Peyer's patch (tissue), 4 donors: Measurements from ENCODE around the gene HDHD2. TPM values are rescaled to one million over a fixed set of nuclear protein-coding genes. Genes with fewer than 3 reads are reported as not detected.
"Not testable (repeated sequence)": the region's sequence is repeated elsewhere in the genome, so short reads cannot be mapped to it uniquely, and the experiment has no call there.

Experiments
- DNase-seq, 3 donors: peaks; one replicate each; pipeline ENCODE4 v3.0.0-alpha.2; 2017 to 2019
- H3K27ac ChIP-seq, 4 donors: fragments of 200-600 bp; sonication (generic); one replicate each; pipeline ENCODE4 v1.5.1; 2016 to 2019
- H3K27me3 ChIP-seq, 2 donors: fragments of 200-600 bp; sonication (generic); one replicate each; pipeline ENCODE4 v1.5.1; 2019
- H3K36me3 ChIP-seq, 3 donors: fragments of 200-600 bp; sonication (generic); one replicate each; pipeline ENCODE4 v1.5.1; 2016 to 2019
- H3K4me1 ChIP-seq, 4 donors: fragments of 200-600 bp; sonication (generic); one replicate each; pipeline ENCODE4 v1.5.1; 2016 to 2019
- H3K4me3 ChIP-seq, 4 donors: fragments of 200-600 bp; sonication (generic); 1 replicate in 3 of 4; 2 replicates in 1 of 4; pipeline ENCODE4 v1.5.1; 2016 to 2019; ENCODE audit warnings: mild to moderate bottlenecking in 1 of 4
- H3K9me3 ChIP-seq, 4 donors: fragments of 200-600 bp; sonication (generic); one replicate each; pipeline ENCODE4 v1.5.1; 2016 to 2019; ENCODE audit warnings: mild to moderate bottlenecking in 1 of 4
- POLR2A ChIP-seq, 2 donors: fragments of 450-650 bp; IDR thresholded peaks; one replicate each; pipeline ENCODE4 v1.5.1; 2017; ENCODE audit warnings: antibody characterized with exemption in 2 of 2, mild to moderate bottlenecking in 2 of 2, moderate library complexity in 2 of 2
- total RNA-seq, 4 donors: library from RNA; depleted of rRNA; stranded (reverse); fragments of >200 nt; gene quantifications; one replicate each; pipeline ENCODE4 v1.1.0, GENCODE V29; 2016
- TF ChIP-seq, protein P1 (sequence below), 6 experiments: fragments of 450-650 bp in 4 of 6; fragments of 200-600 bp in 2 of 6; sonication (generic) in 1 of 6; IDR thresholded peaks; one replicate each; pipeline ENCODE4 v1.5.1; 2017 to 2019; ENCODE audit warnings: antibody characterized with exemption in 6 of 6, mild to moderate bottlenecking in 3 of 6, moderate library complexity in 1 of 6

HDHD2 gene, protein sequence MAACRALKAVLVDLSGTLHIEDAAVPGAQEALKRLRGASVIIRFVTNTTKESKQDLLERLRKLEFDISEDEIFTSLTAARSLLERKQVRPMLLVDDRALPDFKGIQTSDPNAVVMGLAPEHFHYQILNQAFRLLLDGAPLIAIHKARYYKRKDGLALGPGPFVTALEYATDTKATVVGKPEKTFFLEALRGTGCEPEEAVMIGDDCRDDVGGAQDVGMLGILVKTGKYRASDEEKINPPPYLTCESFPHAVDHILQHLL
- total RNA-seq, result 10 to 100 TPM; 16.5 to 34.4 (median 27.6) TPM

DNA sequence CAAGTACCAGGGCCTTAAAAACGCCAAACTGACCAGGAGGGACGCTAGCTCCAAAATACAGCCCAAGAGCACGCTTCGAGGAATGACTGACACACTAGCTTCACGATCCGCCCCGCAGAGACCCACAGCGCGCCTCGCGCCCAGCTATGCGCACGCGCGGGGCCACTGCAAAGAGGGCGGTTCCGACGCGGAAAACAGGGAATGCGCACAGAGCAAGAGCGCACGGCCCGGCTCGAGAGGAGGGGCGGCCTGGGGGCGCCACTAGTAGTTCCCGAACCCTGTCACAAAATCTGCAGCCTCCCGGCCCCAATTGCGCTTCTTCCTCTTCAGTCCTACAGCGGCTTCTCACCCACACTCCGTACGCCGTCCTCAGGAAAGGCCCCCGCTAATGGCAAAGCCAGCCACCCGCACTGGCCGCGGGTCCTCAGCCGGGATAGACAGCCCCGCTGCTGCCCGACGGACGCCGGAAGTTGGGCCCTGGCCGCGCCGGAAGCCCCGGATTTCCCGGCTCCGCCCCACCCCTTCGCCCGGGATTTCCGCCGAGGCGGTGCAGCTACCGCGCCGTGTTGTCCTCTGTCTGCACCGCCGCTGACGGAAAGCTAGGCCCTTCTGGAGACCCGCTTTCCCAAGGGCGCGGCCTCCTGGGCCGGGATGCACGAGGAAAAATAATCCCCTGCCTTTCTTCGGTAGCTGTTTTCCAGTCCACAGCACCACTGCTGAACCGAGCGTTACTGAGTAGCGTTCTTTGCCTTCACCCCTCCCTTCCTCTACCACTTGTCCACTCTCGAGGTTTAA, at the start of gene HDHD2:
TSS of gene HDHD2 (minus strand) at position 472 of the 795 bp plus-strand sequence. CDS start 14,061 bp downstream, outside the sequence.
- peak; percentile 71 to 83 for TF ChIP-seq POLR2A (IDR thresholded peaks at IDR 0.05)
- TF ChIP-seq, protein P1, sequence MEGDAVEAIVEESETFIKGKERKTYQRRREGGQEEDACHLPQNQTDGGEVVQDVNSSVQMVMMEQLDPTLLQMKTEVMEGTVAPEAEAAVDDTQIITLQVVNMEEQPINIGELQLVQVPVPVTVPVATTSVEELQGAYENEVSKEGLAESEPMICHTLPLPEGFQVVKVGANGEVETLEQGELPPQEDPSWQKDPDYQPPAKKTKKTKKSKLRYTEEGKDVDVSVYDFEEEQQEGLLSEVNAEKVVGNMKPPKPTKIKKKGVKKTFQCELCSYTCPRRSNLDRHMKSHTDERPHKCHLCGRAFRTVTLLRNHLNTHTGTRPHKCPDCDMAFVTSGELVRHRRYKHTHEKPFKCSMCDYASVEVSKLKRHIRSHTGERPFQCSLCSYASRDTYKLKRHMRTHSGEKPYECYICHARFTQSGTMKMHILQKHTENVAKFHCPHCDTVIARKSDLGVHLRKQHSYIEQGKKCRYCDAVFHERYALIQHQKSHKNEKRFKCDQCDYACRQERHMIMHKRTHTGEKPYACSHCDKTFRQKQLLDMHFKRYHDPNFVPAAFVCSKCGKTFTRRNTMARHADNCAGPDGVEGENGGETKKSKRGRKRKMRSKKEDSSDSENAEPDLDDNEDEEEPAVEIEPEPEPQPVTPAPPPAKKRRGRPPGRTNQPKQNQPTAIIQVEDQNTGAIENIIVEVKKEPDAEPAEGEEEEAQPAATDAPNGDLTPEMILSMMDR (IDR thresholded peaks at IDR 0.05), result no peak
- no peaks in the 10 kb centered on the region for H3K9me3 ChIP-seq
- H3K4me3 ChIP-seq, result peak within 1 kb of the TSS; percentile 74 to 91 (median 82)
- H3K36me3 ChIP-seq, result peaks cover 0 to 4% (median 0%) of the 10 kb centered on the region in 3 donors
- no peaks in the 10 kb centered on the region for H3K27me3 ChIP-seq
- peak; percentile 72 to 90 (median 90) for DNase-seq
- peak within 1 kb of the TSS; percentile 77 to 91 (median 87) for H3K27ac ChIP-seq
- H3K4me1 ChIP-seq, result peaks cover 0 to 6% (median 2%) of the 10 kb centered on the region in 4 donors

DNA sequence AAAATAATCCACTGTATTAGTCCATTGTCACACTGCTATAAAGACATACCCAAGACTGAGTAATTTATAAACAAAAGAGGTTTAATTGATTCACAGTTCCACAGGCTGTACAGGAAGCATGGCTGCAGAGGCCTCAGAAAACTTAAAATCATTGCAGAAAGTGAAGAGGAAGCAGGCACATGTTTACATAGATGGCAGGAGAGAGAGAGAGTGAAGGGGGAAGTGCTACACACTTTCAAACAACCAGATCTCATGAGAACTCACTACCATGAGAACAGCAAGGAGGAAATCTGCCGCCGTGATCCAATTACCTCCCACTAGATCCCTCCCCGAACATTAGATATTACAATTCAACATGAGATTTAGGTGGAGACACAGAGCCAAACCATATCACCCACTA, 45.7 kb upstream of the HDHD2 start:
- not testable (repeated sequence) for H3K27ac ChIP-seq, H3K4me3 ChIP-seq, H3K27me3 ChIP-seq, DNase-seq, H3K36me3 ChIP-seq, H3K9me3 ChIP-seq, H3K4me1 ChIP-seq

DNA sequence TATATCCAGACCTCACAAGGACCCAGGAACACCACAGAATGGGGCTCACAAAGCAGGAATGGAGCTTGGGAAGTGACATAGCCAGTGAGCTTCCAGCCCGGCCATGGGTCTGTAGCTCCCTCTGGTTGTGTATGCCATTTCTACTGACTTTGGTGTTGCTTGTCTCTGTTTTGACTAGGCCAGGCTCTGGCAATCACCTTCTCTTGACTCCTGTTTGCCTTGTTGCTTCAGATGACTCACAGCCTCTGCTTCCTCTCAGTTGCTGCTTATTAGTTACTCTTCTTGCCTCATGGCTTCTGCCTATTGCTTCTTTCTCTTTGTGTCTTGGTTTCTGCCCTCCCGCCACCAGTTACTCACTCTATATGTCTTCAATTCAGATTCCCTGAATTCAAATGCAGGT, 41.7 kb upstream of the HDHD2 start:
- no peak for DNase-seq
- H3K4me1 ChIP-seq, result no peaks in the 10 kb centered on the region

DNA sequence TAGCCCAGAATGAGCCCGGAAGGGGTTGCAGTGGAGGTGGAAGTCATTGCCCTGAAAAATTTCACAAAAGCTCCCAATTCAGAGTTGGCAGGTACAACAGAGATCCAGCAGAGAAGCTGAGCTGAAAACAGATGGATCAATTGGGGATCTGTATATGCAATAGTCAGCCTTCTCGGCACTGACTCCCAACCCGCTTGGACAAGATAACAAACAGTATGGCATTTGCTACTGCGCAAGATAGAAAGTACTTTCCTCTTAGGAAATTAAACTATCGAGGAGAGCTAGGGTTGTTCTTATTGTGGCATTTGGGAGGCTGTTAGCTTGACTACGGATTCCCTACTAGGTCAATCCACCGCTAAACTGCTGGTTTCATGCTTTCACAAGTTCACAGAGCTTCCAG, 37.4 kb upstream of the HDHD2 start:
- H3K27ac ChIP-seq, result no peak overlapping the region
- no peak overlapping the region for H3K4me3 ChIP-seq
- H3K27me3 ChIP-seq, result no peaks in the 10 kb centered on the region
- H3K9me3 ChIP-seq, result peaks cover 0 to 9% (median 0%) of the 10 kb centered on the region in 4 donors
- no peak for DNase-seq
- no peak for TF ChIP-seq POLR2A (IDR thresholded peaks at IDR 0.05)
- TF ChIP-seq, protein P1 (IDR thresholded peaks at IDR 0.05), result no peak
- no peaks in the 10 kb centered on the region for H3K4me1 ChIP-seq
- H3K36me3 ChIP-seq, result no peaks in the 10 kb centered on the region

More for the DNA sequence above, 41.7 kb upstream of the HDHD2 start:
- no peaks in the 10 kb centered on the region for H3K36me3 ChIP-seq
- no peaks in the 10 kb centered on the region for H3K27me3 ChIP-seq
- no peak overlapping the region for H3K27ac ChIP-seq
- H3K9me3 ChIP-seq, result no peaks in the 10 kb centered on the region
- TF ChIP-seq, protein P1 (IDR thresholded peaks at IDR 0.05), result no peak
- no peak for TF ChIP-seq POLR2A (IDR thresholded peaks at IDR 0.05)
- no peak overlapping the region for H3K4me3 ChIP-seq

DNA sequence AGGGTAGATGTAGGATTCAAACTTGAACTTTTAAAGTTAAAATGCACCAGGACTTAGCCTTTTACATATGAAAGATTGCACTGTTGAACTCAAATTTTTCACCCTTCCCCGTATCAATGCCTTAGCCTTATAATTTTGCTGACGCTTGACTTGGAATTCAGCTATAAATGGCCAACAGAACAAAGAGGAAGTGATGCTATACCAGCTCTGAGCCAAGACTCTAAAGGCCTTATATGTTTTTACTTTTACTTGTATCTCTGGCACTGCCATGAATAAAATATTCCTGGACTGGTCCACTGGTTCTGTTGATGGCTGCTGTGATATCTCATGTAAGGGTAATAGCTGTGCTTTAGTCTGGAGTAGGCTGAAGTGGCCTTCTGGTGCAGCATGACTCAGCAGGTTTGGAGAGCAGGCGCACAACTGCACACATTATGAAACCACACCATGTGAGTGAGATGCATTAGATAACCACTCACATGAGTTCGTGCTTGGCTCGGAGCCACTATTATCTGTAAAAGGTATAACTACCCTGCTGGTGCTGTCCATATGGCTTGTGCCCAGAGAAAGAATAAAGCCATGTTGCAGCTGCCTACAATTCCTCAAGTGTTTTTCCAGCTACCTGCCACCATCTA, 34.2 kb upstream of the HDHD2 start:
- DNase-seq, result no peak
- no peak overlapping the region for H3K4me3 ChIP-seq
- no peaks in the 10 kb centered on the region for H3K27me3 ChIP-seq
- H3K9me3 ChIP-seq, result peaks cover 0 to 9% (median 0%) of the 10 kb centered on the region in 4 donors
- no peaks in the 10 kb centered on the region for H3K4me1 ChIP-seq
- H3K27ac ChIP-seq, result no peak overlapping the region
- TF ChIP-seq, protein P1 (IDR thresholded peaks at IDR 0.05), result no peak
- TF ChIP-seq POLR2A (IDR thresholded peaks at IDR 0.05), result no peak
- no peaks in the 10 kb centered on the region for H3K36me3 ChIP-seq

DNA sequence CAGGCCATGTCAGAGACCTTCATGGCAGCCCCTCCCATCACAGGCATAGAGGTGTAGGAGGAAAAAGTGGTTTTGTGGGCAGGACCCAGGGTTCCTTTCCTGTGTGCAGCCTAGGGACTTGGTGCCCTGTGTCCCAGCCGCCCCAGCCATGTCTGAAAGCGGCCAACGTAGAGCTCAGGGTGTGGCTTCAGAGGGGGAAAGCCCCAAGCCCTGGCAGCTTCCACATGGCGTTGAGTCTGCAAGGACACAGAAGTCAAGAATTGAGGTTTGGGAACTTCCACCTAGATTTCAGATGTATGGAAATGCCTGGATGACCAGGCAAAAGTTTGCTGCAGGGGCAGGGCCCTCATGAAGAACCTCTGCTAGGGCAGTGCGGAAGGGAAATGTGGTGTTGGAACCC, 31.9 kb upstream of the HDHD2 start:
- not testable (repeated sequence) for H3K4me1 ChIP-seq, DNase-seq, H3K9me3 ChIP-seq, H3K36me3 ChIP-seq, H3K4me3 ChIP-seq, H3K27me3 ChIP-seq, H3K27ac ChIP-seq
